Panc1 (cell line): Measurements from ENCODE around the gene FAM200C. TPM values are rescaled to one million over a fixed set of nuclear protein-coding genes. Genes with fewer than 3 reads are reported as not detected.

Experiments
- ATAC-seq: fragments of 200-7000 bp; cut with Tn5 transposase; 2 replicates; pipeline ENCODE4 v1.9.1; 2020; ENCODE audit warnings: mild to moderate bottlenecking, moderate library complexity
- BruUV-seq: library from RNA; stranded (reverse); fragments of 400-500 nt; replicated peaks from 2 replicates; lab custom pipeline; 2021; lab: Mats Ljungman, UMichigan
- CTCF ChIA-PET: fragments of 300-600 bp; sonication (Branson Sonifier 250); formaldehyde crosslinking; loops from one replicate; lab custom pipeline; 2022; ENCODE audit warnings: antibody characterized with exemption; lab: Charles Lee
- POLR2A ChIA-PET: fragments of 300-600 bp; sonication (Branson Sonifier 250); formaldehyde crosslinking; loops from one replicate; lab custom pipeline; 2022; ENCODE audit warnings: antibody characterized with exemption; lab: Charles Lee
- DNase-seq: peaks from one replicate; pipeline ENCODE4 v3.0.0-alpha.2; 2010; ENCODE audit warnings: low read depth, low spot score
- H3K27ac ChIP-seq: 2 replicates; pipeline ENCODE4 v1.5.1; 2011; ENCODE audit warnings: mild to moderate bottlenecking, low read length, inconsistent platforms
- H3K27me3 ChIP-seq: fragments of 200-500 bp; sonication (Bioruptor generic); 2 replicates; pipeline ENCODE4 v1.6.0; 2014; ENCODE audit warnings: low read length, inconsistent platforms; ENCODE audit not compliant: control insufficient read depth, insufficient read depth
- H3K36me3 ChIP-seq: fragments of 200-500 bp; sonication (Bioruptor generic); 2 replicates; pipeline ENCODE4 v1.5.1; 2014; ENCODE audit warnings: inconsistent platforms, mild to moderate bottlenecking, low read length, moderate library complexity; ENCODE audit not compliant: control insufficient read depth, insufficient read depth
- H3K4me1 ChIP-seq: 2 replicates; pipeline ENCODE4 v1.5.1; 2011; ENCODE audit warnings: inconsistent platforms, mild to moderate bottlenecking, low read length, moderate library complexity; ENCODE audit not compliant: control insufficient read depth, insufficient read depth
- H3K4me3 ChIP-seq, 2 experiments: 2 replicates each; pipeline ENCODE4 v1.5.1; 2011 to 2012; ENCODE audit warnings: low read depth in 2 of 2, low read length in 2 of 2, mild to moderate bottlenecking in 2 of 2, inconsistent platforms in 1 of 2, moderate library complexity in 1 of 2
- H3K9me3 ChIP-seq: fragments of 200-500 bp; sonication (Bioruptor generic); 2 replicates; pipeline ENCODE4 v1.5.1; 2014; ENCODE audit warnings: low read depth, mild to moderate bottlenecking, inconsistent platforms, low read length, moderate library complexity; ENCODE audit not compliant: control insufficient read depth, insufficient read depth
- POLR2AphosphoS5 ChIP-seq: IDR thresholded peaks from 2 replicates; pipeline ENCODE4 v1.6.1; 2012; ENCODE audit warnings: mild to moderate bottlenecking, low read depth, low read length, moderate library complexity
- REST ChIP-seq, 2 experiments: IDR thresholded peaks; 2 replicates each; pipeline ENCODE4 v1.6.1; 2011 to 2012; ENCODE audit warnings: low read depth in 2 of 2, control low read depth in 1 of 2, low read length in 1 of 2, mild to moderate bottlenecking in 1 of 2, moderate library complexity in 1 of 2; ENCODE audit not compliant: insufficient read depth in 1 of 2
- SIN3A ChIP-seq: IDR thresholded peaks from 2 replicates; pipeline ENCODE4 v1.6.1; 2012; ENCODE audit warnings: low read depth, mild to moderate bottlenecking, low read length, moderate library complexity, borderline replicate concordance; ENCODE audit not compliant: insufficient read depth
- TCF7L2 ChIP-seq: IDR thresholded peaks from 2 replicates; pipeline ENCODE4 v1.6.1; 2011; ENCODE audit warnings: mild to moderate bottlenecking, low read depth, low read length, inconsistent platforms
- in situ Hi-C: cut with HindIII; loops from 2 replicates; pipeline ENCODE4 v1.10.0; 2016; ENCODE audit warnings: low sequenced_read_pairs, low pct_unique_long_range_greater_than_20kb
- intact Hi-C: fragments of 100-400 bp; cut with micrococcal nuclease; formaldehyde crosslinking; loops from one replicate; pipeline ENCODE4 v1.10.0; 2022; ENCODE audit not compliant: unreplicated experiment
- total RNA-seq: library from RNA; stranded (reverse); gene quantifications from one replicate; pipeline ENCODE4 v1.2.1, GENCODE V29; 2021; ENCODE audit not compliant: unreplicated experiment
- TF ChIP-seq, protein P1 (sequence below): fragments of 450-650 bp; IDR thresholded peaks from 2 replicates; pipeline ENCODE4 v1.5.1; 2017; ENCODE audit warnings: mild to moderate bottlenecking

FAM200C gene
- total RNA-seq, 1 experiment from 2014 or later = 3.0 TPM

GRCh38 chr5:160360310-160360709, 39.5 kb downstream of the FAM200C start:
- no peak overlapping the region for H3K27ac ChIP-seq
- no peaks in the 10 kb centered on the region for H3K9me3 ChIP-seq
- in situ Hi-C loops = no loop called here
- no peaks in the 10 kb centered on the region for H3K36me3 ChIP-seq
- no peaks in the 10 kb centered on the region for H3K4me1 ChIP-seq
- TF ChIP-seq TCF7L2 (no peak), REST (IDR thresholded peaks at IDR 0.05; ENCODE audit: insufficient read depth in 1 of 2, low read depth in 2 of 2, low read length in 1 of 2) (no peak), POLR2AphosphoS5 (no peak), SIN3A (no peak)
- TF ChIP-seq, protein P1, sequence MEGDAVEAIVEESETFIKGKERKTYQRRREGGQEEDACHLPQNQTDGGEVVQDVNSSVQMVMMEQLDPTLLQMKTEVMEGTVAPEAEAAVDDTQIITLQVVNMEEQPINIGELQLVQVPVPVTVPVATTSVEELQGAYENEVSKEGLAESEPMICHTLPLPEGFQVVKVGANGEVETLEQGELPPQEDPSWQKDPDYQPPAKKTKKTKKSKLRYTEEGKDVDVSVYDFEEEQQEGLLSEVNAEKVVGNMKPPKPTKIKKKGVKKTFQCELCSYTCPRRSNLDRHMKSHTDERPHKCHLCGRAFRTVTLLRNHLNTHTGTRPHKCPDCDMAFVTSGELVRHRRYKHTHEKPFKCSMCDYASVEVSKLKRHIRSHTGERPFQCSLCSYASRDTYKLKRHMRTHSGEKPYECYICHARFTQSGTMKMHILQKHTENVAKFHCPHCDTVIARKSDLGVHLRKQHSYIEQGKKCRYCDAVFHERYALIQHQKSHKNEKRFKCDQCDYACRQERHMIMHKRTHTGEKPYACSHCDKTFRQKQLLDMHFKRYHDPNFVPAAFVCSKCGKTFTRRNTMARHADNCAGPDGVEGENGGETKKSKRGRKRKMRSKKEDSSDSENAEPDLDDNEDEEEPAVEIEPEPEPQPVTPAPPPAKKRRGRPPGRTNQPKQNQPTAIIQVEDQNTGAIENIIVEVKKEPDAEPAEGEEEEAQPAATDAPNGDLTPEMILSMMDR = no peak
- no TSS peak for BruUV-seq
- DNase-seq (no peak), ATAC-seq (no peak)
- POLR2A ChIA-PET = no interaction called here
- intact Hi-C loops = no loop called here
- no peak overlapping the region for H3K4me3 ChIP-seq
- no peaks in the 10 kb centered on the region for H3K27me3 ChIP-seq
- CTCF ChIA-PET = no interaction called here

GRCh38 chr5:160359816-160360215, 40.0 kb downstream of the FAM200C start:
- ChIA-PET POLR2A (no interaction called here), CTCF (no interaction called here)
- TF ChIP-seq, protein P1 = no peak
- TF ChIP-seq SIN3A (no peak), POLR2AphosphoS5 (no peak), REST (IDR thresholded peaks at IDR 0.05; ENCODE audit: insufficient read depth in 1 of 2, low read depth in 2 of 2, low read length in 1 of 2) (no peak), TCF7L2 (no peak)
- intact Hi-C loops = no loop called here
- Histone ChIP-seq H3K4me3 (no peak overlapping the region), H3K27me3 (no peaks in the 10 kb centered on the region), H3K27ac (no peak overlapping the region), H3K36me3 (no peaks in the 10 kb centered on the region), H3K9me3 (no peaks in the 10 kb centered on the region), H3K4me1 (no peaks in the 10 kb centered on the region)
- DNase-seq (no peak), ATAC-seq (no peak)
- BruUV-seq = no TSS peak
- in situ Hi-C loops = loop anchor here (10.0 kb wide), 1 partner anchor 175 kb away; no protein-coding TSS in a partner anchor
